HG03135 (cell line): Measurements from ENCODE around the gene BRAT1.

Experiments
- ATAC-seq: cut with Tn5 transposase; IDR thresholded peaks from one replicate; pipeline ENCODE4 v1.9.1; 2021; ENCODE audit warnings: mild to moderate bottlenecking, moderate library complexity; ENCODE audit not compliant: unreplicated experiment

The BRAT1 gene

GRCh38 chr7:2585446-2585845, 30.1 kb upstream of the BRAT1 start:
- no peak for ATAC-seq

DNA sequence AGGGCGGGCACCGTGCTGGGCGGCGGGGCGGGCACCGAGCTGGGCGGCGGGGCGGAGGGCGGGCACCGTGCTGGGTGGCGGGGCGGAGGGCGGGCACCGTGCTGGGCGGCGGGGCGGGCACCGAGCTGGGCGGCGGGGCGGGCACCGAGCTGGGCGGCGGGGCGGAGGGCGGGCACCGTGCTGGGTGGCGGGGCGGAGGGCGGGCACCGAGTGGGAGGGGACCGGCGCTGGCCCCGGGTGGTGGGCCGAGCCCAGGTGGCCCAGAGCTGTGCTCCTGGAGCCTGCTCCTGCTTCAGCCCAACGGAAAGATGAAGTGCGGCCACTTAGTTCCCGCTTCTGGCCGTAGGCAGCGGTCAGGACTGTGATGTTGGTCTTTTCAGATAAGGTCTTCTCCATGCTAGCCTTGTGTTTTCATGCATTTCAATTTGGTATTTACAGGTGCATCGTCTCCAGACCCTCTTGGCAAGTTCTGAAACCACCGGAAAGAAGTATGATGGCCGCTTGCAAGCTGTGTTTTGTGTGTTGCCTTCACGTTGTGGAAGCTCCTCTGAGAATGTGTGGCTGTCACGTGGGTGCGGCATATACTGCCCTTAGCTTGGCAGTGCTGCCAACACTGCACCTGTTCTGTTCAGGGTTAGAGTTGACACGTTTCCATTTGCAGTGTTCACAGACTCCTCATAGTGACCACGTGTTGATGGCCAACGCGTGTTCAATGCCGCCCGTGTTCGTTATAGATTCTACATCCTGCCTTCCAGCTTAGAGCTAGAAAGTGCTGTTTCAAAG, 28.7 kb upstream of the BRAT1 start:
- ATAC-seq, result no peak

GRCh38 chr7:2582006-2582735, 26.8 kb upstream of the BRAT1 start:
- no peak for ATAC-seq

DNA sequence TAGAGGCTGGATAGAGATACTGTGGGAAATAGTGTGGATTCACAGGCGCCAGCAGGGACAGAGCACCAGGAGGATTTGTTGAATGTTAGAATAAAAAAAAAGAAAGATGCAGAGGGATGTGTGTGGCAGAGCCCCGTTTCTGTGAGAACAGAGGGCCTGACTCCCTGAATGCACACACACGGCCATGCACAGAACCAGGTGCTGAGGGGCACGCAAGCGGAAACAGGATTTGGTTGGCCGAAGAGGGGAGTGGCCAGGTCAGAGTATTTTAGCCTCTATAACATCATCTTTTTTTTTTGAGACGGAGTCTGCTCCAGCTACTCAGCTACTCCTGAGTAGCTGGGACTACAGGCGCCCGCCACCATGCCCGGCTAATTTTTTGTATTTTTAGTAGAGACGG, 25.3 kb upstream of the BRAT1 start:
- ATAC-seq, result no peak

DNA sequence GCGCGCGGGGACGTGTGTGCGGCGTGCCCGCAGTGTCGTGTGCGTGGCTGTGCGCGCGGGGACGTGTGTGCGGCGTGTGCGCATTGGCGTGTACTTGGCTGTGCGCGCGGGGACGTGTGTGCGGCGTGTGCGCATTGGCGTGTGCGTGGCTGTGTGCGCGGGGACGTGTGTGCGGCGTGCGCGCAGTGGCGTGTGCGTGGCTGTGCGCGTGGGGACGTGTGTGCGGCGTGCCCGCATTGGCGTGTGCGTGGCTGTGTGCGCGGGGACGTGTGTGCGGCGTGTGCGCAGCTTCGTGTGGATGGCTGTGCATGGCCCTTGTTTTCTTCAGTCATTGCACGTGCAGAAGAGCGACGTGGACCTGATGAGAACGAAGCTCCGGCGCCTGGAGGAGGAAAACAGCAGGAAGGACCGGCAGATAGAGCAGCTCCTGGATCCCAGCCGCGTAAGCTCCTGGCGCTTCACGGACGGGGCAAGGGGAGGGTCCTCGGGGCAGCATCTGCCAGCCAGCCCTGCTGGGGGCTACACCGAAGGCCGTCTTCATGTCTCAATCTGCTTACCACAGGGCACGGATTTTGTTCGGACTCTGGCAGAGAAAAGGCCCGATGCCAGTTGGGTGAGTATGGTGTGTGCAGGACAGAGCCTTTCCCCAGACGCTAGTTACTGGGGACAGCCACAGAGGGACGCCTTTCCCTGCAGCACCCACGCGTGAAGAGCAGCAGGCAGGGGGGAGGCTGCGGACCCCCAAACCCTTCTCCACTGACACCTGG, 22.8 kb upstream of the BRAT1 start:
- ATAC-seq, result no peak

GRCh38 chr7:2576742-2577491, 21.6 kb upstream of the BRAT1 start:
- no peak for ATAC-seq

- ATAC-seq, result no peak
Measured at GRCh38 chr7:2575733-2576340, 20.5 kb upstream of the BRAT1 start.

DNA sequence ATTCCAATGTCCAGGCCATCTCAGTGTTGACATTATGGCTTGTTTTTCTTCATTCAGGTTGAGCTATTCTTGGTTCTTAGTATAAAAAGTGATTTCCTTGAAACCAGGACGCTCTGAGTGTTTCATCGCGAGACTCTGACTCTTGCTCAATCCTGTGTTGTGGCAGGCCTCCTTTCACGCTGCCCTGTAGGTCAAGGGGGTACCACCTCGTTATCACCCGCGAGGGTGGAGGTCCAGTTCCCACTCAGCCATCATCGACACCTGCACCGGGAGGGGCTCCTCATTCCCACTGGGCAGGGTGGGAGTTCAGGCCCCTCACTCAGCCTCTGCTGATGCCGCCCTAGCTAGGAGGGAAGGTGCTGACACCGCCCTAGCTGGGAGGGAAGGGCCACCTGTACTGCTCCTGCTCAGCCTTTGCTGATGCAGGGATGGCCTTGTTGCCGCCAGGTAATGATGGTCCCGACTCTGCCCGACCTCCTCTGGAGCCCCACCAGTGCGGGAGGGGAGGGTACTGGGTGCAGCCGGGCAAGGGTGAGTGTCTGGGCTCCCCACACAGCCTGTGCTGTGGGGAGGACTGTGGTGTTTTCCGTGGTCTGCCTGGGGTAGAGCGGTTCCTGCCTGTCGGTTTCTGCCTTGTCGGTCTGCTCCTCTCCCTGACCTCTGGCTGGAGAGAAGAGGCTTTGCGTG, 19.9 kb upstream of the BRAT1 start:
- ATAC-seq, result no peak

DNA sequence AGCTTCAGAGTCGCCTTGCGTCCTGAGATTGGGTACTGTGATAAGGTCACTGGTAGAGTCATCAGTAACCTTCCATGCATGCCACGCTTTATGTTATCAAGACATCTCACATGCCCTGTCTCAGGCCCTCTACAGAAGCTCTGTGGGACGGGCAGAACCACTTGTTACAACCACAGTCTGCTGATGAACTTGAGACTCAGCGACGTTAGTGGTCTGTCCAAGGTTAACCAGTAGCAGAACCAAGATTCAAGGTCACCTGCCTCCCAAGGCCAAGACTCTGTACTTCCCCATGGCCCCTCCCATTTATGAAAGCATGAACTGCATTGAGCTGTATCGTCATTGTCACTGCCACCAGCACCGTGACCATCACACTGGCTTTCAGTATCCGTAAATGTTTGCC, 18.4 kb upstream of the BRAT1 start:
- no peak for ATAC-seq

- ATAC-seq, result no peak
Measured at GRCh38 chr7:2572101-2572842, 16.9 kb upstream of the BRAT1 start.

DNA sequence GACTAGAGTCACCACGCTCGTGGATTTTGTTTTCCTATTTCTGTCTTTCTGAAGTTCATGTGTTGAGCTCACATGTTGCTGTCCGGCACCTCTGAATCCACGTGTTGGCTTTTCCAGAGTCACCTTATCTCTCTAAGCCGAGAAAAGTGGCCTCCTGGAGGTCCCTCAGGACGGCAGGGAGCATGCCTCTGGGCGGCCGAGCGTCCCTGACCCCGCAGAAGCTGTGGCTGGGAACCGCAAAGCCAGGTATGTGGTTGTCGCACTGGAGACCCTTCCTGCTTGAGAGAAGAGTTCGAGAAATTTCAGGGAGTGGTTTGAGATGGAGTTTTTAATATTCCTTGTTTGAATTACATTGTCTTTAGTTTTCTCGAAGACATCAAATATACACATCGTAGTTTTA, 16.1 kb upstream of the BRAT1 start:
- ATAC-seq, result no peak

- ATAC-seq, result no peak
Measured at GRCh38 chr7:2570021-2570420, 14.7 kb upstream of the BRAT1 start.

- ATAC-seq, result no peak
Measured at GRCh38 chr7:2569421-2569820, 14.1 kb upstream of the BRAT1 start.

DNA sequence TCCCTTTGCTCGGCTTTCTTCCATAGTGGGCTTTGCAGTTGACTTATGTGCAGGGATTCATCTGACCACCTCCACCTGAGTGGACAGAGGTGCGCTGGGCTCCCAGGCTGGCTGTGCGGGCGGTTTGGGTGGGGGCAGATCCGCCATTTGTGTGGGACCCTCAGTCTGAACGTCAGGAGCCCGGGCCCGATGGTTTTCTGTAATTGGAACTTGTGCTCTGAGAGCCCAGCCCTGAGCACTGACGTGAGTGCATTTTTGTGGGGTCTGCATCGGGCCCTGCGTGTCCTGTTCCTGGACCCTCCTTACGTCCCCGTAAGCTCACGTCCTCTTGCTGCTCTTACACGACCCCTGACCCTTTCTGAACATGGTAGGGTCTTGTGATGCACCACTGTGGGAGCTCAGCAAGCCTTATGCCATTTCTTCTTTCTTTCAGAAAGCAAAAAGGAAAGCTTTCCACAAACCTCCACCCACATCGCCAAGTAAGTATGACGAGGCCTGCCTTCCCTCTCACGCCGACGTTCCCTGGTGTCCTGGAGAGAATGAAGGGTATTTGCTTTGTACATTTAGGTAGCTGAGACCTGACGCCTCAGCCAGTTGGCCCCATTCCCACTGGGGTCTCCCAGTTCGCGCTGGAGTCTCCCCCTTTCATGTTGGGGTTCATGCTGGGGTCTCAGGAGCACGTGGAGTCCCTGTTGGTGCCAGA, 13.3 kb upstream of the BRAT1 start:
- ATAC-seq, result no peak

DNA sequence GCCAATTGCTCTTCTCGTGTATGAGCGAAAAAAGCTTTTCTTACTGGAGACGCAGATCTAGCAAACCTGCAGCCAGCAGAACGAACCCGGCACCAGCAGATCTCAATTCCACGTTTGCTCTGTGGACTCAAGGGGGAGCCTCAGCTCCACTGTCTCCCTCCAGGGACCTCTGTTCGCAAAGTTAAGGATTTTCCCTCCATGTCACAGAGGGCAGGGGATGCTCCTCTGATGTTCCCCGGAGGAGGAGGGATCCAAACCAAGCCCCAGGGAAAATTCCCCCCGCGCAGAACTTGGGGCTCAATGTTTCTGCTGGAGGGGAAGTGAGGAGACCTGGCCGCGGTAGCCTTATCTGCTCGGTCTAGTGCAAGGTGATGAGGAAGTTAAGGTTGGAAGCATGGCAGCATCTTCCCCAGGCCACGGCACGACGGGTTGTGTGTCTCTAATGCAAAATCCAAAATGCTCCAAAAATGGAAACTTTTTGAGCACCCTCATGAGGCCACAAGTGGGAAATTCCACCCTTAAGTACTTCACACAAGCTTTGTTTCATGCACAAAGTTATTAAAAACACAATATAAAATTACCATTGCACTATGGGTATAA, 12.5 kb upstream of the BRAT1 start:
- no peak for ATAC-seq

DNA sequence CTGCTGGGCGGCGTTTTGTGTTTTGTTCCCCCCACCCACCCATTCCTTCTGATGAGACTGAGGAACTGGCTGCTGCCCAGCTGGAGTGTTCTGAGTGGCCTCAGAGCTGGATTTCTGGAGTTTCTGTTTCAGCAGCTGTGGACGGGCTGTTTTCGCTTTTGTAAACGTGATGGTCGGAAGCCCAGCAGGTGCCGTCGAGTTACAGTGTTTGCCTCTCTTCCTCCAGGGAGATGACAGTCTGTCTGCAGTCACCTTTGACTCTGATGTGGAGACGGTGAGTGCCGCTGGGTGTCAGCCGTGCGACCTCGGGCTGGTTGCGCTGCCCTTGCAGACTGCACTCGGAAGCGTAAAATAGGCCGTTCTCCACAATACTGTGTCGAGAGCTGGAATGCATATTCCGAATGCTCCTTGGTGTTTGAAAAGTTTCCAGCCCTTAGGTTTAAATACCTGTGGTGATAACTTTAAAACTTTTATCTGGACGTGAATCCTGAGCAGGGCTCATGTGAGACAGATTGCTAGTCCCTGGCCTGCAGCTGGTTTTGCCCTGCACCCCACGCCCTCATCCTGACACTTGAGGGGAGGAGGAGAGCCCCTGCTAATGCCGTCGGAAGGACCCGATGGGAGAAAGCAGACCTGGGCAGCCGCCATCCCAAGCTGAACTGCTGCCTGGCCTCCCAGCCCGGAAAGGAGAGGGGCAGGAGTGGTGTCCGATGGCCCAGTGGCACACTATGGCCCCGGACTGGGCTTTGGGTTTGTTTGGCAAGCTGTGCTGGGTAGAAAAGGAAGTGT, 11.8 kb upstream of the BRAT1 start:
- ATAC-seq, result peak; percentile 56

GRCh38 chr7:2566348-2566889, 11.1 kb upstream of the BRAT1 start:
- ATAC-seq, result peak; percentile 17
